Measurements from ENCODE around the gene FKBP2. TPM values are rescaled to one million over a fixed set of nuclear protein-coding genes. Genes with fewer than 3 reads are reported as not detected.

Gene FKBP2
- total RNA-seq, 1 donor from 2014 or later = 75.4 TPM

GRCh38 chr11:64284048-64284961 is 43.4 kb downstream of the FKBP2 start, which contains the start of gene BAD:
TSS of gene BAD (minus strand) at chr11:64284665. CDS start at chr11:64284368, 297 bp downstream.
- DNase-seq (ENCODE audit: low read depth in 2 of 2) = peak; percentile 91

GRCh38 chr11:64284962-64285884 is 44.3 kb downstream of the FKBP2 start, which contains the start of gene GPR137:
TSS of gene GPR137 (plus strand) at chr11:64285848. CDS start at chr11:64286525, 677 bp downstream.
- DNase-seq (ENCODE audit: low read depth in 2 of 2) = peak; percentile 79 to 81

- DNase-seq (ENCODE audit: low read depth in 2 of 2) = peak in 1 of 2 donors; percentile 31
Measured at GRCh38 chr11:64285885-64286800, 45.2 kb downstream of the FKBP2 start.

DNA sequence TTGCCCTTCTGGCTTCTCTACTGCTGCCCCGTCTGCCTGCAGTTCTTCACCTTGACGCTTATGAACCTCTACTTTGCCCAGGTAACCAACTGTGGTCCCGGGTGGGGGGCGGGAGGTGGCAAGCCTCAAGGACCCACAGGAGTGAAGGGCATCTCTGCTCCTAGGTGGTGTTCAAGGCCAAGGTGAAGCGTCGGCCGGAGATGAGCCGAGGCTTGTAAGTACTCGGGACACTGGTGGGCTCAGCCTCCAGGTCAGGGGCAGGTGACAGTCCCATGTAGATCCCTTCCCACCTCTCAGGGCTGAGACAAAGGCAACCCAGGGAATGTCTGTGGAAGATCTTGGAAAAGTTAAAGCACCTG is 45.9 kb downstream of the FKBP2 start:
- no peak for DNase-seq (ENCODE audit: low read depth in 2 of 2)

DNA sequence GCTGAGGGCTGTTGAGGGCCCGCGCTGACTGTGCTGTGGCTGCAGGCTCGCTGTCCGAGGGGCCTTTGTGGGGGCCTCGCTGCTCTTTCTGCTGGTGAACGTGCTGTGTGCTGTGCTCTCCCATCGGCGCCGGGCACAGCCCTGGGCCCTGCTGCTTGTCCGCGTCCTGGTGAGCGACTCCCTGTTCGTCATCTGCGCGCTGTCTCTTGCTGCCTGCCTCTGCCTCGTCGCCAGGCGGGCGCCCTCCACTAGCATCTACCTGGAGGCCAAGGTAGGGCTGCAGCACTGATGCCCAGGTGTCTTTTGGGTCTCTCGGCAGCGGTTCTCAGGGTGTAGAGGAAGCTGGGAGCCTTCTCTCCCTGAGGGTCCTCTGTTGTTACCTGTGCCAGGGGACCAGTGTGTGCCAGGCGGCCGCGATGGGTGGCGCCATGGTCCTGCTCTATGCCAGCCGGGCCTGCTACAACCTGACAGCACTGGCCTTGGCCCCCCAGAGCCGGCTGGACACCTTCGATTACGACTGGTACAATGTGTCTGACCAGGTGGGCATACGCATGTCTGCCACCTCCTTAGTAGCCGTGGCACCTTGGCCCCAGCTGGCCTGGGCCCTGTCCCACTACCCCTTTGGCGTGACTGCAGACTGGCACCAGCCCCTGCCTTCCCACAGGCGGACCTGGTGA is 46.9 kb downstream of the FKBP2 start:
- DNase-seq (ENCODE audit: low read depth in 2 of 2) = no peak

- no peak for DNase-seq (ENCODE audit: low read depth in 2 of 2)
Measured at GRCh38 chr11:64288353-64288750, 47.5 kb downstream of the FKBP2 start.

GRCh38 chr11:64289002-64289564 is 48.2 kb downstream of the FKBP2 start:
- DNase-seq (ENCODE audit: low read depth in 2 of 2) = no peak

- DNase-seq (ENCODE audit: low read depth in 2 of 2) = no peak
Measured at GRCh38 chr11:64290352-64291261, 49.7 kb downstream of the FKBP2 start.

DNA sequence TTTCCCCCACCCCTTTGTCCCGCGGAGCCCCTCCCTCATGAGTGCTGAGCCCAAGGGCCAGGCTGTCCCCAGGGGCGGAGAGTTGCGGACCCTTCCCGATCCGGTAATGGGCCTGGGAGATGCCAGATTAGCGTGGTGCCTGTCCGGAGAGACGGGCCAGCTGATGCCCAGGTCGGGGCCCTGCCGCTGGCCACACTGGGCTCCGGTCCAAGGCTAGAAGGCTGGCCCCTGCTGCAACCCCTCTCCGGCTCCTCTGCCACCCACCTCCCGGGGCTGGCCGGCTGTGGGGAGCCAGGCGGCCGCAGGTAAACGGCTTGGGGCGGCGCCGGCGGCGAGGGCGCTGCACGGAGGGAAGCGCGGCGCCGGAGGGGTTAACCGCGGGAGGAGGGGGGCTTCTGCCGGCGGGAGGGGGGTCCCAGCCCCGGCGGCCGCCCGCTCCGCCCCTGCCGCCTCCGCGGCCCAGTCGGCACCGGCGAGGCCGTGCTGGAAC is 50.4 kb downstream of the FKBP2 start, which contains the start of gene KCNK4:
Gene KCNK4, plus strand, starts transcription at position 41 of the 490 bp plus-strand sequence. CDS start 1,717 bp downstream, outside the sequence.
- no peak for DNase-seq (ENCODE audit: low read depth in 2 of 2)

DNA sequence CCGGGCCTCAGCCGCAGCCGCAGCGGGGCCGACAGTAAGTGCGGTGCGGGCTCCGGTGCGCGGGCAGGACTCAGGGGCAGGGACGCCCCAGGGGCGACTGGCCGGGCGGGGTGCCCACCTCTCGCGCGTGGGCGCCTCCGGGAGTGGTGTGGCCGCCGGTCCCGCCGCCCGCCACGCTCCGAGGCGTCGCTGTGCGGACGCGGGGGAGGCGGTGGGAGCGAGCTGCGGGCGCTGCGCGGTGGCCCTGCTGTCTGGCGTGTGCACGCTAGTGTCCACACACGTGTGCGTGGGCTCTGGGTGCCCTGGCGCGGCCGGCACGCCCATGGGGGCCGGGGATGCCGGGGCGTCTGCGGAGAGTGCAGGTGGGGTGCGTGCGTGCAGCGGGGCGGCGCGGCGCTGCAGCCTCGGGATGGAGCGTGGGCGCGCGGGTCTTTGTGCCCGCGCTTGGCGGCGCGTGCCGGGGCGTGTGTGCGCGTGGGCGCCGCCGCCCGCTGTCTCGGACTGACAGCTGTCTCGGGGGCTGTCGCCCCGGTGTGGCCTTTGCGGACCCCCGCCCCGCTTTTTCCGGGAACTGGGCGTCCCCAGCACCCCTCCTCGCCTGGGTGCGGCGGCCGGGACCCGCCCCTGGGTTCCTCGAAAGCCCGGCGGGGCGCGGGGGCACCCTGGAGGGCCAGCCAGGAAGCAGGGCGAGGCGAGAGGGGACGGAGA is 51.0 kb downstream of the FKBP2 start:
- no peak for DNase-seq (ENCODE audit: low read depth in 2 of 2)

- DNase-seq (ENCODE audit: low read depth in 2 of 2) = no peak
Measured at GRCh38 chr11:64292460-64293254, 51.8 kb downstream of the FKBP2 start.

Other genes with a start within 250 kb of the FKBP2 start
- gene FLRT1, start 205.2 kb upstream of the FKBP2 start, total RNA-seq = not detected in 2 replicates
- gene MACROD1, start 75.0 kb upstream of the FKBP2 start, total RNA-seq = 21.6 and 31.5 TPM in 2 replicates
- gene STIP1, start 54.9 kb upstream of the FKBP2 start, total RNA-seq = 93.5 and 111 TPM in 2 replicates
- 4.4 and 9.6 TPM in 2 replicates for gene FERMT3, start 34.4 kb upstream of the FKBP2 start, total RNA-seq
- 25.3 and 33.1 TPM in 2 replicates for gene TRPT1, start 14.9 kb upstream of the FKBP2 start, total RNA-seq
- 26.2 and 37.3 TPM in 2 replicates for gene NUDT22, start 14.8 kb upstream of the FKBP2 start, total RNA-seq
- gene DNAJC4, start 10.5 kb upstream of the FKBP2 start, total RNA-seq = 11.3 and 19.0 TPM in 2 replicates
- 13.3 and 22.4 TPM in 2 replicates for gene VEGFB, start 6.5 kb upstream of the FKBP2 start, total RNA-seq
- 153 and 159 TPM in 2 replicates for gene PPP1R14B, start 5.8 kb downstream of the FKBP2 start, total RNA-seq
- gene PLCB3, start 10.4 kb downstream of the FKBP2 start, total RNA-seq = 14.3 and 14.4 TPM in 2 replicates
- 54.3 and 65.9 TPM in 2 replicates for gene BAD, start 43.6 kb downstream of the FKBP2 start, total RNA-seq
- gene GPR137, start 44.8 kb downstream of the FKBP2 start, total RNA-seq = 5.2 and 9.7 TPM in 2 replicates
- not detected in 2 replicates for gene KCNK4, start 50.2 kb downstream of the FKBP2 start, total RNA-seq
- gene CATSPERZ, start 59.3 kb downstream of the FKBP2 start, total RNA-seq = 0.22 TPM in 1 of 2 replicates, not detected in the other
- gene ESRRA, start 64.4 kb downstream of the FKBP2 start, total RNA-seq = 33.8 and 53.6 TPM in 2 replicates
- gene TRMT112, start 76.5 kb downstream of the FKBP2 start, total RNA-seq = 189 and 190 TPM in 2 replicates
- gene PRDX5, start 77.0 kb downstream of the FKBP2 start, total RNA-seq = 217 and 266 TPM in 2 replicates
- 0.79 and 1.7 TPM in 2 replicates for gene CCDC88B, start 99.1 kb downstream of the FKBP2 start, total RNA-seq
- gene RPS6KA4, start 118.1 kb downstream of the FKBP2 start, total RNA-seq = 21.4 and 24.8 TPM in 2 replicates

Data from lung microvascular endothelial cell (primary cell).